Left ventricle myocardium inferior (tissue), 1 donor: Measurements from ENCODE around the gene SPATS2L. TPM values are rescaled to one million over a fixed set of nuclear protein-coding genes. Genes with fewer than 3 reads are reported as not detected.
A peak's percentile ranks its signal among the peaks of the same experiment; 100 is the strongest.

ENCODE experiments used
- DNase-seq: peaks from one replicate; pipeline ENCODE4 v3.0.0-alpha.2; 2020
- H3K27ac ChIP-seq: fragments of 200-600 bp; replicated peaks from 2 replicates; pipeline ENCODE4 v1.8.0; 2021
- H3K27me3 ChIP-seq: fragments of 200-600 bp; 2 replicates; pipeline ENCODE4 v1.8.0; 2021; ENCODE audit warnings: low read depth
- H3K36me3 ChIP-seq: fragments of 200-600 bp; 2 replicates; pipeline ENCODE4 v1.8.0; 2021
- H3K4me1 ChIP-seq: fragments of 200-600 bp; 2 replicates; pipeline ENCODE4 v1.8.0; 2021
- H3K4me3 ChIP-seq: fragments of 200-600 bp; 2 replicates; pipeline ENCODE4 v1.8.0; 2021; ENCODE audit warnings: mild to moderate bottlenecking, moderate library complexity
- H3K9me3 ChIP-seq: fragments of 200-600 bp; replicated peaks from 2 replicates; pipeline ENCODE4 v1.8.0; 2021
- intact Hi-C: fragments of 100-400 bp; cut with micrococcal nuclease; formaldehyde crosslinking; loops from one replicate; pipeline ENCODE4 v1.11.0; 2022
- total RNA-seq: library from RNA; stranded (reverse); fragmentation: NEBNext Ultra II Directional; extraction: Animal tissue kit (Norgen Biotek cat#: 25700); gene quantifications from one replicate; pipeline ENCODE4 v1.2.1, GENCODE V29; 2021
- TF ChIP-seq, protein P1 (sequence below): fragments of 200-600 bp; IDR thresholded peaks from 2 replicates; pipeline ENCODE4 v1.8.0; 2021; ENCODE audit warnings: antibody characterized with exemption, mild to moderate bottlenecking, borderline replicate concordance
- donor health status: DM: no; HTN: yes; CAD: no; lungs with severe emphysema.

Gene SPATS2L
- total RNA-seq, 1 donor from 2014 or later = 54.9 TPM

- DNase-seq = no peak
- intact Hi-C loops = no loop called here
- no peaks in the 10 kb centered on the region for H3K9me3 ChIP-seq
- TF ChIP-seq, protein P1, sequence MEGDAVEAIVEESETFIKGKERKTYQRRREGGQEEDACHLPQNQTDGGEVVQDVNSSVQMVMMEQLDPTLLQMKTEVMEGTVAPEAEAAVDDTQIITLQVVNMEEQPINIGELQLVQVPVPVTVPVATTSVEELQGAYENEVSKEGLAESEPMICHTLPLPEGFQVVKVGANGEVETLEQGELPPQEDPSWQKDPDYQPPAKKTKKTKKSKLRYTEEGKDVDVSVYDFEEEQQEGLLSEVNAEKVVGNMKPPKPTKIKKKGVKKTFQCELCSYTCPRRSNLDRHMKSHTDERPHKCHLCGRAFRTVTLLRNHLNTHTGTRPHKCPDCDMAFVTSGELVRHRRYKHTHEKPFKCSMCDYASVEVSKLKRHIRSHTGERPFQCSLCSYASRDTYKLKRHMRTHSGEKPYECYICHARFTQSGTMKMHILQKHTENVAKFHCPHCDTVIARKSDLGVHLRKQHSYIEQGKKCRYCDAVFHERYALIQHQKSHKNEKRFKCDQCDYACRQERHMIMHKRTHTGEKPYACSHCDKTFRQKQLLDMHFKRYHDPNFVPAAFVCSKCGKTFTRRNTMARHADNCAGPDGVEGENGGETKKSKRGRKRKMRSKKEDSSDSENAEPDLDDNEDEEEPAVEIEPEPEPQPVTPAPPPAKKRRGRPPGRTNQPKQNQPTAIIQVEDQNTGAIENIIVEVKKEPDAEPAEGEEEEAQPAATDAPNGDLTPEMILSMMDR = no peak
- peak overlapping the region; percentile 60 for H3K27ac ChIP-seq
- no peaks in the 10 kb centered on the region for H3K36me3 ChIP-seq
- peaks cover 46% of the 10 kb centered on the region for H3K4me1 ChIP-seq
- H3K27me3 ChIP-seq = no peaks in the 10 kb centered on the region
- H3K4me3 ChIP-seq = no peak overlapping the region
These were observed 76.4 kb downstream of the SPATS2L start for GRCh38 chr2:200382874-200383273.

DNA sequence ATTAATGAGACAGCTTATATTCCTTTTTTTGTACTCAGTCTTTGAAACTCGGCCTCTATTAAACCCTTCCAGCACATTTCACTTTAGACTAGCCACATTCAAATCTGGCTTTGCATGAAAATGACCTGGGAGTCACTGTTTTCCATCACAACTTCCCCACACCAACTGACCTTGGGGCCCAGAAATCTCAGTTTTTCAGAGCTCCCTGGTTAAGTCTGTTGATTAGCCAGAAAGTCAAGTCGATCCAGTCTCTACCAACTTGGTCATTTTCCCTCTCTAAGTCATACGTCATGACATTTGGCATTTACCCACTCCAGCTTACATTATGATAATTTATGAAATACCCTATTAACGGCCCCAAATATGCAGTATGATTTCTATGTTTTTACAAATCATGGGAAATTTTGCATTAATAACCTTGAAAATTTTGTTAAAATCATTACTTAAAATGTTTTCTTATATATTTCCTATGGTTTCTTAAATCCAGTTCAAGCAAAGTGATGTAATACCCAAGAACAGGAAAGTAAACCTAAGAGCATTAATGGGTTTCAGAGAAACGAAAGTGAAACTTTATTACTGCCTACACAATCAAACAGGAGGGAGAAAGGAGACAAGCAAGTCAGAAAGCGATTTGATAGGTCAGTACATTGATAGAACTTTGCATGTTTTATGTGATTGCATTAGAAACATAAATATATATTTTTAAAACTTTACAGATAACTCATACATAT, 77.1 kb downstream of the SPATS2L start:
- Histone ChIP-seq H3K27ac (peak overlapping the region; percentile 60), H3K4me3 (peak overlapping the region; percentile 49), H3K4me1 (peaks cover 40% of the 10 kb centered on the region), H3K27me3 (no peaks in the 10 kb centered on the region), H3K36me3 (no peaks in the 10 kb centered on the region), H3K9me3 (no peaks in the 10 kb centered on the region)
- DNase-seq = no peak
- TF ChIP-seq, protein P1 = no peak
- intact Hi-C loops = no loop called here

DNA sequence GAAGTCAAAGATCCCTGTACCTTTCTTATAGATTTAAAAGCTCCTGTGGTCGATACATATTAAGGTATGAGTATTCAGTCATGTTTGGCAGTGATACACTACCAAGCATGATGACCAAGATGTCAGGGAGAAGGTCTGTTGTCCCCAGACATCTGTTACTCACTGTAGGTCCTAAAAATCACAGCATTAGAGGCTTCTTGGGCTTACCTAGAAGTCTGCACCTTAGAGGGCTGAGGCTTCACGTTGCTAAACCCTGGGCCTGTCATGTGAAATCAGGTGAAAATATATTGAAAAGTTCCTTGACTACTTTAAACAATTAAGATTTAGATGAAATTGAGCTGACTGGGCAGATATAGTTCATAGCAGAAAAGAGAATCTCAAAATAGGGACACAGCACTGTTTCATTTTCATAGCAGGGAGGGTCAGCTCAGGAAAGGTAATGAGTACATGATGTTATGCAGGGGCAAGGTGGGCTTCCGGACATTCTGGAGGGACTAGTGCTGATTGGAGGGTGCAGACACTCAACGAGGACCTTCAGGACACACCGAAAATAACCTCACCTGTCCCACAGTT, 78.7 kb downstream of the SPATS2L start:
- TF ChIP-seq, protein P1 = no peak
- H3K4me3 ChIP-seq = no peak overlapping the region
- H3K9me3 ChIP-seq = no peaks in the 10 kb centered on the region
- H3K4me1 ChIP-seq = peaks cover 24% of the 10 kb centered on the region
- no peak for DNase-seq
- H3K27me3 ChIP-seq = no peaks in the 10 kb centered on the region
- intact Hi-C loops = no loop called here
- H3K27ac ChIP-seq = no peak overlapping the region
- peaks cover 12% of the 10 kb centered on the region for H3K36me3 ChIP-seq

GRCh38 chr2:200393191-200393590, 86.7 kb downstream of the SPATS2L start:
- peaks cover 12% of the 10 kb centered on the region for H3K4me1 ChIP-seq
- H3K27ac ChIP-seq = no peak overlapping the region
- no peak overlapping the region for H3K4me3 ChIP-seq
- TF ChIP-seq, protein P1 = no peak
- no peaks in the 10 kb centered on the region for H3K27me3 ChIP-seq
- intact Hi-C loops = no loop called here
- H3K9me3 ChIP-seq = no peaks in the 10 kb centered on the region
- DNase-seq = no peak
- H3K36me3 ChIP-seq = peaks cover 22% of the 10 kb centered on the region

DNA sequence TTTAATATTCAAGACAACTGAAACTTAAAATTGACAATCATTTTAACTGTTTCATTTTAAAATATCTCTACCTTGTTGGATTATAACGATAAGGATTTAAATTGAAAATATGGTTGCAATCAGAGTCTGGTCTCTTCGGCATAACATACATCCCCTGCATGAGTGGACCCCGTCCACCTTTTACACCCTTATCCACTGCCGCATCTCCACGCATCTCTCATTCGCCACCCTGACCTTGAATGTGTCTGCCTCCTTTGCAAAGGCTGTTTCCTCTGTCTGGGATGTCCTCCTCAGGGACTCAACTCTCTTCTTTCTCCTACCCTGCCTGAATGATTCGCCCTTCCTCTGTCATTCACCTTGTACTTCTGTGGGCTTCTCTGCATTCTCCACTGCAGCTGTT, 87.6 kb downstream of the SPATS2L start:
- Histone ChIP-seq H3K27me3 (no peaks in the 10 kb centered on the region), H3K4me1 (peaks cover 12% of the 10 kb centered on the region)
- TF ChIP-seq, protein P1 = no peak

More for the DNA sequence above, 87.6 kb downstream of the SPATS2L start:
- Histone ChIP-seq H3K36me3 (peaks cover 26% of the 10 kb centered on the region), H3K4me3 (no peak overlapping the region), H3K27ac (no peak overlapping the region), H3K9me3 (no peaks in the 10 kb centered on the region)
- intact Hi-C loops = no loop called here
- no peak for DNase-seq
